SK-N-MC (cell line): ENCODE data around the gene OSTC.

Experiments used
- DNase-seq: peaks from one replicate; pipeline ENCODE4 v3.0.0-alpha.2; 2011; ENCODE audit warnings: low read depth, low spot score
- H3K27ac ChIP-seq: fragments of 200-600 bp; sonication (generic); 2 replicates; pipeline ENCODE4 v1.5.1; 2016; ENCODE audit warnings: mixed run types
- H3K36me3 ChIP-seq: fragments of 200-600 bp; sonication (generic); 2 replicates; pipeline ENCODE4 v1.6.1; 2017; ENCODE audit warnings: antibody characterized with exemption, low read length, mixed read lengths; ENCODE audit not compliant: insufficient read depth
- H3K4me3 ChIP-seq: fragments of 200-600 bp; sonication (generic); 2 replicates; pipeline ENCODE4 v1.5.1; 2016
- H3K9ac ChIP-seq: fragments of 200-600 bp; sonication (generic); 2 replicates; pipeline ENCODE4 v1.8.0; 2017; ENCODE audit warnings: mixed run types, mixed read lengths; ENCODE audit not compliant: insufficient read length
- H3K9me3 ChIP-seq: fragments of 200-600 bp; sonication (generic); 2 replicates; pipeline ENCODE4 v1.6.1; 2017; ENCODE audit warnings: low read depth, mild to moderate bottlenecking, antibody characterized with exemption, low read length, moderate library complexity, mixed read lengths
- EZH2 ChIP-seq: fragments of 200-600 bp; sonication (generic); IDR thresholded peaks from one replicate; pipeline ENCODE4 v1.6.1; 2017; ENCODE audit warnings: antibody characterized with exemption
- FOXP2 ChIP-seq: optimal IDR thresholded peaks from 2 replicates; pipeline ENCODE3; 2011; ENCODE audit warnings: mild to moderate bottlenecking, moderate library complexity; ENCODE audit not compliant: insufficient read depth; ENCODE audit errors: extremely low read length, control extremely low read depth
- POLR2AphosphoS5 ChIP-seq: IDR thresholded peaks from 2 replicates; pipeline ENCODE4 v1.6.1; 2012; ENCODE audit warnings: mild to moderate bottlenecking, low read depth, low read length, borderline replicate concordance

The OSTC gene

DNA sequence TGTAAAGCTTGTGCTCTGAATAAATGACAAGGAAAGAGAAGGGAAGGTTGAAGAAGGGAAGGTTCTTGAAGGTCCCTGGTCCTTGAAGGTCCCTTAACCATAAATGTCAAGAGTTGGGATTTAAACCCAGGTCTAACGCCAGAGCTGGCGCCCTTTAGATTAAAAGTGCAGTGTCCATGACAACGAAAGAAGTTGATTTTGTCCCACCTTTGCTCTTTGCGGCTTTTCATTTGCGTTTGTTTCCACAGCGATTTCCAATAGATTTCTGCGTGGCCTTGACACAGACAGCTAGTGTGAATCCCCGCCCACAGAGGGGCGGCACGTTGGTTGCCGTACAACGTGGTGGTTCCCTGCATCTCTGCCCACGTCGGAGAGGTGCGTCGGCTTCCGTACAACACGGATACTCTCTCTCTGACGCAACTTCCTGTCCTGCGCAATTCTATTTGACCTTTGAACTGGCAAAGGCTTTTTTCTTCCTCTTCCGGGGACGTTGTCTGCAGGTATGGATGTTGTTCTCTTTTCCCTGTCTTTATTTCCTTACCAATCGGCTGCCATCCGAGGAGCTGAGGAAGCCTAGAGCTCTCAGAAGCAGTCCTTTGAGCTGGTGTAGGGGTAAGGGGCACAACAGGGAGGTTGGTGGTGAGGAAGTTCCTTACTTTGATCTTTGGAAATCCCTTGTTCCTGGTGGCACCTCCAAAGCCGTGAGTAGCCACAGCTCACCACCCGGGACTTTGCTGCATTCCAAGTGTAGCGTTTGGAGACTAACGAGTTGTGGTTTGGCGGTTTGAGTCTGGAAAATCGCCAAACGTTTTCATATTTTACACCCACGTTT lies 30.1 kb upstream of the OSTC start, which contains the start of gene RPL34:
Gene RPL34 (plus strand): TSS at position 476 of the 832 bp plus-strand sequence. CDS start 1,384 bp downstream, outside the sequence.
- Histone ChIP-seq H3K9me3 (no peaks in the 10 kb centered on the region), H3K4me3 (peak within 1 kb of the TSS; percentile 86), H3K36me3 (peaks cover 45% of the 10 kb centered on the region), H3K9ac (peak within 1 kb of the TSS; percentile 99), H3K27ac (peak within 1 kb of the TSS; percentile 88)
- TF ChIP-seq FOXP2 (no peak), POLR2AphosphoS5 (peak; percentile 100), EZH2 (no peak)
- peak; percentile 98 for DNase-seq

DNA sequence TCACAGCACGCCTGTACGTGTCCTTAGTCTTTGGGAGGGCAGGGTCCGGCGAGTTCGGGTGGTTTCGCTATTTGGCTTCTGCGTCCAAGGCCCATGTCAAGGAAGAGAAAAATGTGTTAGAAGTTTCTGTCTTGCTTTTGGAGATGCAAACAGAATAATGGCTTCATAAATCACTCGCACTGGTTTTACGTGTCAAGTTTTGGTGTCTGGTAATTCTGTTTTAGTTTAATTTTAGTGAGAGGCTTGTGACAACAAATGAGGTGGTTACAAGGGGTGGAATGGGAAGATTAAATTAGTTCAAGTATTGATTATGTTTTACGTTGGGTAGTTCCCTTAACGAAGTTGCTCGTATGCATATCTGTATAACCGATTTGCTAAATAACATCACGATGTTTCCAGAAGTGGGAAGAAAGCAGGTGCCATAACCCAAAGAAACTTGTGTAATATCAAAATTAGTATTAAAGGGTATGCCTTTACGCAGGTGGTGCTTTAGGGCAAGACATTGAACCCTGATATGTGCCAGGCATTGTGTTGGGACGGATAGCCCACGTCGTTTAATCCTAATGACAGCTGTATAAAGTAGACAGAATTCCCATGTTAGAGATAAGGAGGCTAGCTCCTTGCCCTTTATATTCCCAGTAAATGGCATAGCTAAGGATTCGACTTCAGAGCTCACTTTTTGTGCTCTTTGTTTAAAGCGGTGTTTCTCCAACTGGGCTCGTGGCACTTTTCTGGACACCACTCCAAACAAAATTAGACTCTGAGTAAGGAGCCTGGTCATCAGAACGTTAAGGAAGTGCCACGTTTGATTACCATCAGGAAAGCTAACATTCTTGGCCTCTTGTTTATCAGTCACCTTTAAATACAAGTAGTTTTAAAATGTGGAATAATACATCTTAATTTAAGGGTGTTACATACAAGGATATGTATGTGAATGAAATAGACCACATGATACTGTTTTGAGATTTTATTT lies 29.2 kb upstream of the OSTC start:
- peaks cover 54% of the 10 kb centered on the region for H3K36me3 ChIP-seq
- peak overlapping the region; percentile 99 for H3K9ac ChIP-seq
- H3K27ac ChIP-seq = peak overlapping the region; percentile 88
- no peak for DNase-seq
- 0 out of 2 replicates have a peak, but pooled peaks have one; percentile 0 for TF ChIP-seq POLR2AphosphoS5
- no peak for TF ChIP-seq EZH2
- TF ChIP-seq FOXP2 = no peak
- peak overlapping the region; percentile 86 for H3K4me3 ChIP-seq
- H3K9me3 ChIP-seq = no peaks in the 10 kb centered on the region

DNA sequence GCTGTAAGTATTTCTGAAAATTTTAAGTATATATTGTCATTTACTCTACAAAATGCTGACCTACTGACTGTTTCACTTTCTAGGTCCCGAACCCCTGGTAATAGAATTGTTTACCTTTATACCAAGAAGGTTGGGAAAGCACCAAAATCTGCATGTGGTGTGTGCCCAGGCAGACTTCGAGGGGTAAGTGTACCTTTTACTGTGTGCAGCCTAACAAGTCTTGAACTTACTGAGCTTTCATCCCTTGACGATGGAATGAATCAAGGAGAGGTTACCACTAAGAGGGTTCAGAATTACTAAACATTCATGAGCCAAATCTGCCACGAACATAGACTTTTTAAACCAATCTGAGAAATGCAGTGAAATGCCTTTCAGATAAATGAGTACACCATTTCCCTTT lies 28.4 kb upstream of the OSTC start:
- no peak for DNase-seq
- H3K36me3 ChIP-seq = peaks cover 62% of the 10 kb centered on the region
- peak overlapping the region; percentile 99 for H3K9ac ChIP-seq
- peak overlapping the region; percentile 20; the same call in 1 of the 2 replicates for H3K27ac ChIP-seq
- no peak for TF ChIP-seq EZH2
- TF ChIP-seq FOXP2 = no peak
- TF ChIP-seq POLR2AphosphoS5 = no peak
- no peaks in the 10 kb centered on the region for H3K9me3 ChIP-seq
- H3K4me3 ChIP-seq = peak overlapping the region; percentile 86

DNA sequence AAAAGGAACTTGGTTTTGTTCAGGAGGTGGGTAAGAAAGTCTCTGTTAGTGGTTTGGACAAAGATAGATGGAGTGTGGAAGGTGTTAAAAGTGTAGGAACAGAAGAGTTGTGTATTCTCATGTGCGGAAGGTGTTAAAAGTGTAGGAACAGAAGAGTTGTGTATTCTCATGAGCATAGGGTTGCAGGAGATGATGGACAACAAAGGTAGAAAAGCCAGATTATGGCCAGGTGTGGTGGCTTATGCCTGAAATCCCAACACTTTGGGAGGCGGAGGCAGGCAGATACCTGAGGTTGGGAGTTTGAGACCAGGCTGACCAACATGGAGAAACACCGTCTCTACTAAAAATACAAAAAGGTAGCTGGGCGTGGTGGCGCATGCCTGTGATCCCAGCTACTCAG lies 27.6 kb upstream of the OSTC start:
- Histone ChIP-seq H3K27ac (peak overlapping the region; percentile 20; the same call in 1 of the 2 replicates), H3K9me3 (no peaks in the 10 kb centered on the region), H3K4me3 (peak overlapping the region; percentile 86), H3K36me3 (peaks cover 70% of the 10 kb centered on the region), H3K9ac (peak overlapping the region; percentile 99)
- no peak for DNase-seq
- TF ChIP-seq POLR2AphosphoS5 (no peak), EZH2 (no peak), FOXP2 (no peak)

DNA sequence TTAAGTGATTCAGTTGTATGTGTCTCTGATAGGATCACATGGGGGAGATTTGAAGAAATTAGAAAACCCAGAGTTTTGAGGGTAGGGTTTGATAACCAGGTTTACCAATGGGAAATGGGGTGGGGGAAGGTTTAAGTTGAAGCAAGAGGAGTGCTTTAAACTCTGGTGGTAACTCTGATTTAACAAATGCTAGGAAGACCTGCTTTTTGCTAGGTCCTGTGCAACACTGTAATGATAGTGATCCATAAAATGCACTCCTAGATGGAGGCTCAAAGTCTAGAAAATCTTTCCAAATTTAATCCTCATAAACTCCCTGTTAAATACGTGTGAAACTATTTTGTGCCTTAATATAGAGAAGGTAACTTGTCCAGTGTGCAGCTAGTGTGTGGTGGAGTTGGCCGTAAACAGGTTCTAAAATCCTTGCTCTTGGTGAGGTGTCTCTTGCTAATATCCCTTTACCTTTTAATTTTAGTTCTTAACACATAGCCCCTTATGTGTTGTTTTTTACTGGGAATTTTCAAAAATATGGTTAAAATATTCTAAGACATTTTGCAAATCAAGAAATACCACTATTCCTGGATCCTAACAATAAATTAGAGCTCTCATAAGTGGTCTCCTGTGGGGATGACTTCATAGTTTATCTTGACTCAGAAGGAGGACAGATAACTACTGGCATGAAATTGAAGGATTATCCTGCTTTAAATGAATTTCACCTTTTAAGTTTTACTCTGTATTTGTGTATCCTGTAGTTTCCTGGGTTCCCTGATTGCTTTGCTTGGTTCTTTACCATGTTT lies 25.9 kb upstream of the OSTC start:
- H3K27ac ChIP-seq = 0 out of 2 replicates have a peak overlapping the region, but pooled peaks have one; percentile 15
- peak overlapping the region; percentile 46 for H3K4me3 ChIP-seq
- no peak for DNase-seq
- H3K36me3 ChIP-seq = peaks cover 85% of the 10 kb centered on the region
- TF ChIP-seq FOXP2 (no peak), POLR2AphosphoS5 (no peak), EZH2 (no peak)
- no peaks in the 10 kb centered on the region for H3K9me3 ChIP-seq
- H3K9ac ChIP-seq = peak overlapping the region; percentile 16

DNA sequence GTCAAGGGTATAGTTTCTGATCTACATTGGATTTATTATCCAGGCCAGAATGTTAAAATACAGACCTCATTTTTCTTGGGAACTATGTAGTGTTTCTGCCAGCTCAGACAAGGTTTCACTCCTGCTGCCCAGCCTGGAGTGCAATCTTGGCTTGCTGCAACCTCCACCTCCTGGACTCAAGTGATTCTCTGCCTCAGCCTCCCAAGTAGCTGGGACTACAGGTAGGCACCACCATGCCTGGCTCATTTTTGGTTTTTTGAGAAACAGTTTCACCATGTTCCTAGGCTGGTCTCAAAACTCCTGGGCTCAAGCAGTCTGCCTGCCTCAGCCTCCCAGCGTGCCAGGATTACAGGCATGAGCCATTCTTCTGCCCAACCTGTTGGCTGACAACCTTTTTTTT lies 24.3 kb upstream of the OSTC start:
- Histone ChIP-seq H3K9me3 (no peaks in the 10 kb centered on the region), H3K9ac (no peak overlapping the region), H3K27ac (0 out of 2 replicates have a peak overlapping the region, but pooled peaks have one; percentile 30), H3K36me3 (peaks cover 99% of the 10 kb centered on the region), H3K4me3 (no peak overlapping the region)
- TF ChIP-seq POLR2AphosphoS5 = no peak
- no peak for TF ChIP-seq EZH2
- TF ChIP-seq FOXP2 = no peak
- no peak for DNase-seq

DNA sequence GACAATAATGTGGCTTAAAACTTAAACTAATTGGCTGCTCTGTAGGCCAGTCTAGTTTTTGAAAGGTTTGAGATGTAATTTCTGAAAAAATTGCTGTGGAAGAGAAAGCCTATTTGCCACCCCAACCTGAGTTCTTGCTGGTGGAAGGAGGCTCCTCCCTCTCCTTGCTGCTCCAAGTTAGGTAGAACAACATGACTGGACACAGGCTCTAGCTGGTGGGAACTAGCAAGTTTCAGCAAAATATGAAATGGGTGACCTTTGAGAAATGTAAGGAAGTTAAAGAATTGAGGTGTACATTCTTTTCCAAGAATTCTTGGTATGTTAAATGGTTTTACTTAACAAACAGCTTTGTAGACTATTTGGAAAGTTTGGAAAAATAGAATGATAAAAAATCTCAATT lies 22.0 kb upstream of the OSTC start:
- peak overlapping the region; percentile 54 for H3K27ac ChIP-seq
- TF ChIP-seq EZH2 (no peak), POLR2AphosphoS5 (no peak; the same call in 1 of the 2 replicates), FOXP2 (no peak)
- no peak overlapping the region for H3K9ac ChIP-seq
- no peaks in the 10 kb centered on the region for H3K9me3 ChIP-seq
- H3K4me3 ChIP-seq = no peak overlapping the region
- DNase-seq = no peak
- H3K36me3 ChIP-seq = peaks cover 99% of the 10 kb centered on the region
